Astrocyte (in vitro differentiated cells and primary cell): ENCODE data around the gene CINP.
"Not testable (repeated sequence)": the region's sequence is repeated elsewhere in the genome, so short reads cannot be mapped to it uniquely, and the experiment has no call there.

Experiments used
- EZH2 ChIP-seq: IDR thresholded peaks from 2 replicates; pipeline ENCODE4 v1.6.1; 2012; ENCODE audit warnings: mild to moderate bottlenecking, low read length, inconsistent platforms; ENCODE audit not compliant: insufficient read depth
- TF ChIP-seq, protein P1 (sequence below): IDR thresholded peaks from 2 replicates; pipeline ENCODE4 v1.5.1; 2011; ENCODE audit warnings: low read depth, mild to moderate bottlenecking, inconsistent platforms, low read length, moderate library complexity; ENCODE audit not compliant: insufficient read depth

DNA sequence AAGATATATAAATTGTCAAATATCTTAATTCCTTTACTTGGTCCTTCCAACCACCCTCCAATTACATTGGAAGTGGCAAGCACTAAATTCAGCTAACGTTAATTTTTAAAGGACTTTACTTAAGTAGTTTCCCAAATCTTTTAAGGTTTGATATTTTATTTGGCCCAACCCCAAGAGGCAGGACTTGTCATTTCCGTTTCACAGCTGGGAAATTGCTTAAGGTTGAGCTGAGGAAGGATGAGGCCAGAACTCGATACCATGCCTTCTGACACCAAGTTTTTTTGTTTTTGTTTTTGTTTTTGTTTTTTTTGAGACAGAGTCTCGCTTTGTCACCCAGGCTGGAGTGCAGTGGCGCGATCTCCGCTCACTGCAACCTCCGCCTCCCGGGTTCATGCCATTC is 11.1 kb downstream of the CINP start:
- TF ChIP-seq, protein P1, sequence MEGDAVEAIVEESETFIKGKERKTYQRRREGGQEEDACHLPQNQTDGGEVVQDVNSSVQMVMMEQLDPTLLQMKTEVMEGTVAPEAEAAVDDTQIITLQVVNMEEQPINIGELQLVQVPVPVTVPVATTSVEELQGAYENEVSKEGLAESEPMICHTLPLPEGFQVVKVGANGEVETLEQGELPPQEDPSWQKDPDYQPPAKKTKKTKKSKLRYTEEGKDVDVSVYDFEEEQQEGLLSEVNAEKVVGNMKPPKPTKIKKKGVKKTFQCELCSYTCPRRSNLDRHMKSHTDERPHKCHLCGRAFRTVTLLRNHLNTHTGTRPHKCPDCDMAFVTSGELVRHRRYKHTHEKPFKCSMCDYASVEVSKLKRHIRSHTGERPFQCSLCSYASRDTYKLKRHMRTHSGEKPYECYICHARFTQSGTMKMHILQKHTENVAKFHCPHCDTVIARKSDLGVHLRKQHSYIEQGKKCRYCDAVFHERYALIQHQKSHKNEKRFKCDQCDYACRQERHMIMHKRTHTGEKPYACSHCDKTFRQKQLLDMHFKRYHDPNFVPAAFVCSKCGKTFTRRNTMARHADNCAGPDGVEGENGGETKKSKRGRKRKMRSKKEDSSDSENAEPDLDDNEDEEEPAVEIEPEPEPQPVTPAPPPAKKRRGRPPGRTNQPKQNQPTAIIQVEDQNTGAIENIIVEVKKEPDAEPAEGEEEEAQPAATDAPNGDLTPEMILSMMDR = not testable (repeated sequence)
- TF ChIP-seq EZH2 = not testable (repeated sequence)
